GM18526 (cell line): Measurements from ENCODE around the gene CSMD2.

ENCODE experiments used
- POLR2A ChIP-seq: IDR thresholded peaks from 3 replicates; pipeline ENCODE4 v1.6.1; 2011; ENCODE audit not compliant: insufficient read length; ENCODE audit errors: extremely low read depth

CSMD2 gene

GRCh38 chr1:34164771-34165391 is at the start of gene CSMD2:
Gene CSMD2 (minus strand): TSS chr1:34165230. CDS start chr1:34165097, 133 bp downstream.
- no peak for TF ChIP-seq POLR2A

- no peak for TF ChIP-seq POLR2A
Measured at GRCh38 chr1:34213956-34214355, 48.9 kb upstream of the CSMD2 start.

- TF ChIP-seq POLR2A, result no peak
Measured at GRCh38 chr1:34212673-34213072, 47.6 kb upstream of the CSMD2 start.

- TF ChIP-seq POLR2A, result no peak
Measured at GRCh38 chr1:34199927-34200326, 34.9 kb upstream of the CSMD2 start.

GRCh38 chr1:34192621-34193020 is 27.6 kb upstream of the CSMD2 start:
- no peak for TF ChIP-seq POLR2A

- no peak for TF ChIP-seq POLR2A
Measured at GRCh38 chr1:34190692-34191091, 25.7 kb upstream of the CSMD2 start.

GRCh38 chr1:34188985-34189384 is 24.0 kb upstream of the CSMD2 start:
- no peak for TF ChIP-seq POLR2A

DNA sequence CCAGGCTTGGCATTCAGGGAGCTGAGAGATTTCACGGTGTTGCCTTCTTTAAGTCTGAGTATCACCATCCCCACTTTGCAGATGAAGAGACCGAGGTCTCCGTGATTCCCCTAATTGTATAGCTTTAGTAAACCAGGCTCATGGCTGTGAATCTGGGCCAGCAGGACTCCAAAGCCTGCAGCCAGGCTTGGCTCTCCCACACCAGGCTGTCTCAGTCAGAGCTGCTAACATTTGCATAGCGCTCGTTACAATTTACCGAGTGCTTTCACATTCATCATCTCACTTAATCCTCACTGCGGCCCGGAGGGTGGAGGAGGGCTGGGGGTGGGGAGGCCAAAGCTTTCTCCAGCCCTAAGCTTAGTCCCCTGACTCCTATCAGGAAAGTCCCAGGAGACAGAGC is 23.4 kb upstream of the CSMD2 start:
- no peak for TF ChIP-seq POLR2A

GRCh38 chr1:34186741-34187494 is 21.9 kb upstream of the CSMD2 start:
- TF ChIP-seq POLR2A, result no peak

DNA sequence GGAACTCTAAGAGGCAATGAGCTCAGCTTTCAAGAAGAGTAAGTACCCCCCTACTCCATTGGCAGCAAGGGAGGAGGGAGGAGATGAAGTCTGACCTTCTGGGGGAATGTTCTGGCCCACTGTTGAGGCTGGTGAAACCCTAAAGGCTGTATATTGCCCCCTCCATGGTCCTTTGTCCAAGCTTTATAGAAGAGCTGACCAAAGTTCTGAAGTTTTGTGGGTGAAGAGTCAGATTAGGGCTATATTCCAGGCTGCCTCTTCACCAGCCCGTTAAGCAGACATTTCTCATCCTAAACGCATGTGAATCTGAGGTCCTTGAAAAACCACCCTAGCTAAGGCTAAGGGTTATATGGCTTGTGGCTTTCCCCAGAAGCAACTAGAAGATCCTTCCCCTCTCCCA is 13.0 kb upstream of the CSMD2 start:
- no peak for TF ChIP-seq POLR2A

- no peak for TF ChIP-seq POLR2A
Measured at GRCh38 chr1:34176830-34177603, 12.0 kb upstream of the CSMD2 start, which contains the start of gene C1orf94. Gene C1orf94 (plus strand): TSS chr1:34176907. CDS start chr1:34177790, 883 bp downstream.

- no peak for TF ChIP-seq POLR2A
Measured at GRCh38 chr1:34175744-34176143, 10.7 kb upstream of the CSMD2 start.

GRCh38 chr1:34167389-34167788 is 2.4 kb upstream of the CSMD2 start:
- TF ChIP-seq POLR2A, result no peak

DNA sequence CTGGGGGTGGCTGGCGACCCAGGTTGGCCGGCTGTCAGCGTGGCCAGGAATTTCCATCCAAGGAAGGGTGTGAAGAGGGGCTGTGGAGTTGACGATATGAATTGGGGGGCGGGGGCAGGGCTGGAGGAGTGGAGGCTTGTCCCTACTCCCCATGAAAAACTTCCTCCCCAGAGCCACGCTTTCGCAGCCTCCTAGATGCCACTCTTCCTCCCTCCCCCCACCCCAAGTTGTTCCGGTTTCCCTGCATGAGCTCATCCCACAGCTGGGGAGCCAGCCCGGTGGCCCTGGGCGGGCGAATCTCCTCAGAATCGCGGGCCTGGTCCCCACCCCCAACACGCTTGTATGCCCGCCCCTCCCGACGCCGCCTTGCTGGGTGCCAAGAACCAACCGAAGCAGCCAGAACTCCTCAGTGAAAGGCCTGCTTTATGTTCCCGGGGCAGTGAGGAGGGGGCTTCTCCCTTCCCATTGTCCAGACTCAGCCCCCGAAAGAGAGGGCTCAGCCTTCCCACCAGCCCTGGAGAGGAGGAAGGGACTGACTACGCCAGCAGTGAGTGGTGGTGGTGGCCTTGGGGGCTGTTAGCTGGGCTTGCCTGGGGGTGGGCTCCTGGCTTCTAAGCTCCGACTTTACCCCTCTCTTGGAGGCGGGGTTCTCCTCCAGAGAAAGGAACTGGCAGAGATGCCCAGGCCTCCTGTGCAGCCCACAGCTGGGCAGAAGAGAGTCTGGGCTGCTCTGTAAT is 1.8 kb upstream of the CSMD2 start:
- TF ChIP-seq POLR2A, result no peak

DNA sequence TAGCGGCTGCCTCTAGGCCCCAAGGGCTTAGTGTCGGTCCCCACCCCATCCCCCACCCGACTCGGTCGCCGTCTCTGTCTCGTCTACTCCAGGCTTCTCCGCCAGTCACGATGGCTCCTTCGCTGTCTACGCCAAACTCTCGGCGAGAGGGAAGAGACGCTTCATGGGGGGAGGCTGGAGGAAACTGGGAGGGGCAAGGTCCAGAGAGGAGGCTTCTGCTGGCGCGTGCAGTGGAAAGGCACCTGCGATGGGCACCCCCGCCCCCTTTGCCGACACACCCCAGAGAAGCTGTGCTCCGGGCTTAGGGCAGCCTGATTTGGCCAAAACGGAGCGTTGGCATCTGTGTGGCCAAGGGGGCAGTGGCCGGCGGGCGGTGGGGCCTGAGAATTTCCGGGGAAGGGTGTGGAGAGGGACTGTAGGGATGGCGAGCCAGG is 1.2 kb upstream of the CSMD2 start:
- no peak for TF ChIP-seq POLR2A
